IgD-negative memory B cell (primary cell): ENCODE results near the gene CR1. TPM values are rescaled to one million over a fixed set of nuclear protein-coding genes. Genes with fewer than 3 reads are reported as not detected.

Experiments used
- H3K27ac Mint-ChIP-seq, 3 donors: one replicate each; pipeline ENCODE4 v1.8.0; 2020 to 2022; ENCODE audit warnings: mild to moderate bottlenecking in 3 of 3, mixed read lengths in 3 of 3, moderate library complexity in 1 of 3
- H3K27me3 Mint-ChIP-seq: one replicate; pipeline ENCODE4 v1.8.0; 2021; ENCODE audit warnings: mixed read lengths
- H3K36me3 Mint-ChIP-seq: one replicate; pipeline ENCODE4 v1.8.0; 2020; ENCODE audit warnings: mild to moderate bottlenecking, mixed read lengths
- H3K4me1 Mint-ChIP-seq, 3 donors: one replicate each; pipeline ENCODE4 v1.8.0; 2020 to 2022; ENCODE audit warnings: mixed read lengths in 3 of 3, mild to moderate bottlenecking in 1 of 3
- H3K4me3 Mint-ChIP-seq, 4 donors: one replicate each; pipeline ENCODE4 v1.8.0; 2020 to 2022; ENCODE audit warnings: mild to moderate bottlenecking in 4 of 4, mixed read lengths in 4 of 4, moderate library complexity in 3 of 4
- H3K9me3 Mint-ChIP-seq, 3 donors: one replicate each; pipeline ENCODE4 v1.8.0; 2020 to 2021; ENCODE audit warnings: mixed read lengths in 3 of 3, mild to moderate bottlenecking in 1 of 3
- polyA plus RNA-seq: library from polyadenylated mRNA; unstranded; fragments of 300-500 nt; fragmentation: Illumina TruSeq; gene quantifications from one replicate; pipeline ENCODE4 v1.2.3, GENCODE V29; 2021

CR1 gene
- 37.3 TPM for polyA plus RNA-seq

DNA sequence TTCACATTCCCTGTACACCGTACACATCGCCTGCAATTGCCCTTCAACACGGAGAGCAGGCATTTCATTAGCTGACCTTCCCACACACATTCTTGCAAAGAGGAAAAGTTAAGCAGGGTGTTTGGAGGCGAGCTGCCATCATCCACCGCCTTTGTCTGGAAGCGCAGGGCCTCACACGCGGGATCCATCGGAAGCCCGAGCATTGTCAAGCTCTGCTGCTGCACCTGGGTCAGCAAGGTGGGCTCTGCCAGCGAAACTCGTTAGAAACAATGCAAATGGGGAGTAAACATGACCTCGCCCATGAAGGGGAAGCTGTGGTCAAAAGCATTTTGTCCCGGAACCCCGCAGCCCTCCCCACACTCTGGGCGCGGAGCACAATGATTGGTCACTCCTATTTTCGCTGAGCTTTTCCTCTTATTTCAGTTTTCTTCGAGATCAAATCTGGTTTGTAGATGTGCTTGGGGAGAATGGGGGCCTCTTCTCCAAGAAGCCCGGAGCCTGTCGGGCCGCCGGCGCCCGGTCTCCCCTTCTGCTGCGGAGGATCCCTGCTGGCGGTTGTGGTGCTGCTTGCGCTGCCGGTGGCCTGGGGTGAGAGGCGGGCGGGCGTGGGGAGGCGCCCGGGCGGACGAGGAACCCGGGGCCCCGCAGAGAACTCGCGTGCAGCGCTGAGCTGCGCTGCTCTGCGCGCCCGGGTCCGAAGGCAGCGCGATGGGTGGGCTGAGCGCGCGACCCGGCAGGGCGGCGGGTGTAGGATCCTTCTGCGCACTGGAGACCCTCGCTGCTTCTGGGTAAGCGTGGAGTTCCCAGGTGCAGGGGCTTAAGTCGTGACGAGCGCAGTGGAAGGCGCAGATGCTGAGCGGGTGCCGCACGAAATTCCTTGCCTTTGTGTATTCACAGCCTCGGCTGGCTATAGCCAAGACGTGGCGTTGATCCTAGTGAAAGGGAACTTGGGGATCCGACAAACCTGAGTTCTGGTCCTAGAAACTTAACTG is at the start of gene CR1:
CR1 (plus strand) TSS at position 357 of the 992 bp plus-strand sequence; CDS start at position 468, 111 bp downstream.
- peaks cover 22 to 28% (median 26%) of the 10 kb centered on the region in 3 donors for H3K4me1 Mint-ChIP-seq
- peak within 1 kb of the TSS; percentile 91 to 97 (median 96) for H3K4me3 Mint-ChIP-seq
- H3K27ac Mint-ChIP-seq = peak within 1 kb of the TSS; percentile 87 to 96 (median 96)
- H3K9me3 Mint-ChIP-seq = no peaks in the 10 kb centered on the region
- H3K36me3 Mint-ChIP-seq = no peaks in the 10 kb centered on the region
- H3K27me3 Mint-ChIP-seq = peaks cover 2% of the 10 kb centered on the region

DNA sequence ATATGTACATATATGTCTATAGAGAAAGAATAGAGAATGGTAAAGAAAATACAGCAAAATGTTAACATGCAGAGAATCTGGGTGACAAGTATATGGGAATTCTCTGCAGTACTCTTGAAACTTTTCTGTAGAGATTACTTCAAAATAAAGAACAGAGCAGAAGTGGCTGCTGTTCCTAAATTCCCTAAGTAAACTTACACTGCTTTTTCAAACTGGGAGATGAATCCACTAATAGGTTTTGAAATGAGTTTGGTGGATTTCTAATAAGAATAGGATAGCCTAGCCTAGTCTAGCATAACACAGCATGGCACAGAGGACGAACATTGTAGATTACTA is 42.3 kb upstream of the CR1 start:
- H3K27ac Mint-ChIP-seq = peak overlapping the region; percentile 11 to 78 (median 48)
- peaks cover 0 to 18% (median 10%) of the 10 kb centered on the region in 3 donors for H3K4me1 Mint-ChIP-seq
- H3K4me3 Mint-ChIP-seq = peak overlapping the region in 2 of 4 donors; percentile 87 to 88
- no peaks in the 10 kb centered on the region for H3K36me3 Mint-ChIP-seq
- H3K9me3 Mint-ChIP-seq = no peaks in the 10 kb centered on the region
- H3K27me3 Mint-ChIP-seq = peaks cover 1% of the 10 kb centered on the region

DNA sequence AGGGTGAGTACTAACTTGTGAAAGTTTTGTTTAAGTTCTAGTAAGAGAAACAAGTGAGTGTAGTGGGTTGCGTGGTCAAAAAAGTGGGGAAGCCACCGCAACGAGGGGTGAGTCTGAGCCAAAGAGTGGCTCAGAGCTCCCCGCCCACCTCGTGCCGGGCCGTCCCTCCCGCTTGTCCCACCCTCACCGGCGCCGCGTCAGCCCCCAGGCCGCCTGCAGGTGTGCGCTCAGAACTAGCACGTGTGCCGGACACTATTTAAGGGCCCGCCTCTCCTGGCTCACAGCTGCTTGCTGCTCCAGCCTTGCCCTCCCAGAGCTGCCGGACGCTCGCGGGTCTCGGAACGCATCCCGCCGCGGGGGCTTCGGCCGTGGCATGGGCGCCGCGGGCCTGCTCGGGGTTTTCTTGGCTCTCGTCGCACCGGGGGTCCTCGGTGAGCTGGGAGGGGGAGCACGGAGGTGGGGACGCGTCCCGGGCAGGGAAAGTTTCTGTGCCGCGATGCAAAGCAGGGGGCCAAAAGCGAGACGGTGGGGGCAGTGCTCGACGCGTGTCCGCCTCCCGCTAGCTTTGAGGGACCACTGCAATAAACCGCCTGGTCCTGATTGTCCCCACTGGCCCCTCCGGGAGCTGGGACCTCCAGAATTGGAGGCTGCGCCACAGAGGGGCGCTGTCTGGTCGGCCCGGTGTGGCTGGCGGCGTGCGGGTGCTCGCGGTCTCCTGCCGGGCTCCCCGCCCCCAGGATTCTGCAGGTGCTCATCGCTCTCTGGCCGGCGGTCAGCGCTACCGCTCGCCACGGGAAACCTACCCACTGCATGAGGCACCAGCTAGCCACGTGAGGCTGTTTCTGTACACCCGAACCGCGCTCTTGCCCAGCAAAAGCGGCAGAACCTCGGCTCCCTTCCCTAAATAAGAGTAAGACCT is 41.7 kb upstream of the CR1 start, which contains the start of gene CR2:
CR2 (plus strand) TSS at position 283 of the 919 bp plus-strand sequence; CDS start at position 374, 91 bp downstream.
- Mint-ChIP-seq H3K4me3 (peak within 1 kb of the TSS in 2 of 4 donors; percentile 87 to 88), H3K27ac (peak within 1 kb of the TSS; percentile 17 to 78 (median 49)), H3K27me3 (peaks cover 1% of the 10 kb centered on the region)

DNA sequence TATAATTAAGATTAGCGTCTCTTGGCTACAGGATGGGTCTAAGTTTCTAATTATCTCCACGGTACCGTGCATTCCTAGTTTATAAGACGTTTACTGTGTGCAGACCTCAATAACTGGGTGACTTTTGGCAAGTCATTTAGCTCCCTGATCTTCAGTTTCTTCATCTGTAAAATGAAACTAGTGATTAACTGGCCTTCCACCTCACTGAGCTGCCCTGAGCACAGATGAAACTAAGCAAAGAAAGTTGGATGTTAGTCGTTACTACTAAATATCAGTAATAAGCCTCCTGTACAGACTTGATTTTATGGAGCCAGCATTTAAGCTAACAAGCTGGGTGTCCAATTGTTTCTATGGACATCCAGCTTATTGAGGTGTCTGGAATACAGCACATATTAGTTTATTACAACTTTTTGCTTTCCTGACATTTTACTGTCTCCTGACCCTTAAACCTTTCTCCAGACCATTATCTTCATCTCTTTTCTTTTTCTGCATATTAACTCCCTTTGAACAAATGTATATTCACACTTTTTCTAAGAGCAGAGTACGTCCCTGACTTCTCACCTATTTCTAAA is 40.7 kb upstream of the CR1 start:
- peaks cover 10 to 16% (median 13%) of the 10 kb centered on the region in 3 donors for H3K4me1 Mint-ChIP-seq
- H3K4me3 Mint-ChIP-seq = peak overlapping the region in 2 of 4 donors; percentile 87 to 88
- peak overlapping the region; percentile 17 to 78 (median 59) for H3K27ac Mint-ChIP-seq
- no peaks in the 10 kb centered on the region for H3K36me3 Mint-ChIP-seq
- no peaks in the 10 kb centered on the region for H3K9me3 Mint-ChIP-seq
- H3K27me3 Mint-ChIP-seq = no peaks in the 10 kb centered on the region

More for the DNA sequence above, 41.7 kb upstream of the CR1 start, which contains the start of gene CR2:
- Mint-ChIP-seq H3K36me3 (no peaks in the 10 kb centered on the region), H3K9me3 (no peaks in the 10 kb centered on the region), H3K4me1 (peaks cover 0 to 18% (median 10%) of the 10 kb centered on the region in 3 donors)

DNA sequence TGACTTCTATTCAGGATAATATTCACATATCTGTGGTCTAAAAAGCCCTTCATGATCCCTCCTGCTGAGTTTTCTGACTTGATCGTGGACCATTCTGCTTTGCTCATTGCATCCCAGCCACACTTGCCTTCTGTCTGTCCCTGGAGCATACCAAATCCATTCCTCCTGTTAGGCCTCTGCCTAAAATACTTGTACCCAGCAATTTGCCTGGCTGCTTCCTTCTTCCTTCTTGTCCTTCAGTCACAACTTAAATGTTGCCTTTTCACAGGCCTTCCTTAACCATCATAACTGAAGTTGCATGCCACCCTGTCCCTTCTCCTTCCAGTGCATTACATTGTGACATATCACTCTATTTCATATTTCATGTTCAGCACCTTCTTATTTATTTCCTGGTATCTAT is 37.5 kb upstream of the CR1 start:
- Mint-ChIP-seq H3K4me1 (peaks cover 29 to 36% (median 33%) of the 10 kb centered on the region in 3 donors), H3K36me3 (no peaks in the 10 kb centered on the region), H3K27me3 (no peaks in the 10 kb centered on the region), H3K9me3 (no peaks in the 10 kb centered on the region), H3K4me3 (no peak overlapping the region), H3K27ac (no peak overlapping the region)

DNA sequence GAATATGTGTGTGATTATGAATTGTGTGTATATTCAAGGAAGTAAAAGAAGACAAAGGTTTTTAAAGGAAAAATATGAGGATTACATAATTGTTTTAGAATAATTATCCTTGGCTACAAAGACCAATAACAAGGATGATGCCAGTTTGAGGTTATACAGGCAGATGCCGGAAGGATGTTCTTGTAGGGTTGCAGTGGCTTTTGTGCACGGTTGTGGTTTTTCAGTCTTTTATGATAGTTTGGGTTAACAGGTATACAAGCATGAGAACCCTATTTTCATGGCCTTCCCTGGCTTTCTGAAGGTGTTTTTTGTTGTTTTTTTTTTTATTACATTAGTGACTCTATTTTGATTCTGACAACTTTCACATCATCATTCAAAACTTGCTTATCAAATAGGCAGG is 36.9 kb upstream of the CR1 start:
- H3K9me3 Mint-ChIP-seq = no peaks in the 10 kb centered on the region
- no peak overlapping the region for H3K27ac Mint-ChIP-seq
- no peak overlapping the region for H3K4me3 Mint-ChIP-seq
- no peaks in the 10 kb centered on the region for H3K27me3 Mint-ChIP-seq
- no peaks in the 10 kb centered on the region for H3K36me3 Mint-ChIP-seq
- peaks cover 29 to 33% (median 30%) of the 10 kb centered on the region in 3 donors for H3K4me1 Mint-ChIP-seq

DNA sequence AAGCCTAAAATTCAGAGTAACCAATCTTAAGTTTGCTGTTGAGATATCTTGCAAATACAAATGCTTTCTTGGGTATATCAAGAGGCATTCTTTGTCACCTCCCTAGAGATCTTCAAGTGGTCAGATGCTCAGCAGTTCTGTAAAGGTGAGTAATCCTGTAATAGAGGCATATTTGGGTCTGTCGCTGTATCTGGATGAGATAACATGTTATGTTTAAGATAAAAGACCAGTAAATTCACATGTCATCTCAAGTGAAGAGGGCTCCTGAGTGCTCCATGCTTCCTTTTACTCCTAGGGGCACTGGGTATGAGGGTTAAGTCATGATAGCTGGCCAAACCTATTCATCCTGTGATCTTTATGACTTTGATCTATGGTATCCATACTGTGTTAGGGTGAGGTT is 34.3 kb upstream of the CR1 start:
- Mint-ChIP-seq H3K36me3 (peaks cover 7% of the 10 kb centered on the region), H3K9me3 (no peaks in the 10 kb centered on the region), H3K4me1 (peaks cover 27 to 33% (median 27%) of the 10 kb centered on the region in 3 donors), H3K4me3 (peak overlapping the region in 1 of 4 donors; percentile 52), H3K27me3 (no peaks in the 10 kb centered on the region), H3K27ac (no peak overlapping the region)

DNA sequence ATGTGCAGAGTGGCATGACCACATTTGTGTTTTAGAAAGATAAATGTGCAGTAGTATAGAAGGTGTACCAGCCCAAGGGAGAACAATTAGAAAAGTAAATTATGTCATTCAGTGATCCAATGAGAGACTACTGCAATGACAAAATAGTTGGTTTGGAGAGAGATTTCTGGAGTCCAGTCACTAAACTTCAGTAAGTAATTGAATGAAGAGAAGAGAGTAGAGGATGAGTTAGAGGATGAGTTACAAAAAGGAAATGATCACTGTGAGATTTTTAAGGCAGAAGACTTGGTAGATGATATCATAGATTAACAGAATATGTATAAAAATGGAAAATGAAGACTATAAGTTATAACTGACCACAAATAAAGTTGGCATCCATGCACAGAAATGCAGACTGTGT is 33.4 kb upstream of the CR1 start:
- Mint-ChIP-seq H3K4me1 (peaks cover 27 to 33% (median 27%) of the 10 kb centered on the region in 3 donors), H3K36me3 (peaks cover 7% of the 10 kb centered on the region), H3K27ac (peak overlapping the region in 1 of 3 donors; percentile 60), H3K4me3 (peak overlapping the region in 1 of 4 donors; percentile 1), H3K9me3 (no peaks in the 10 kb centered on the region), H3K27me3 (no peaks in the 10 kb centered on the region)

DNA sequence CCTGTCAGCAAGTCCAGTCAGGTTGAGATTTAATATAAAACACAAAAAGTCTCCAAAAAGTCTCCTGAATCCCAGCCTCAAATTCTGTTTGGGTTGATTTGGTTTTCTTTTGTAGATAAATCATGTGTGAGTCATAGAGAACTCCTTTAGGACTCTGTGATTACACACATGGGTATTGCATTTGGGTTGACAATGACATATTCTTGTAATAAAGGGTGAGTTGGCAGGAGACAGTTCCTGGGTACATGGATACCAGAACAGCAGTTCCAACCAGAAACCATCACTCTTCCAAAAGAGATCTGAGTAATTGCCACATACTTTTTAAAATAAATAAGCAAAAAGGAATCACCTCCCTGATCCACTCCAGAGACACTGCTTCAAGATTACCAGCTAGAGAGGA is 32.9 kb upstream of the CR1 start:
- H3K27me3 Mint-ChIP-seq = no peaks in the 10 kb centered on the region
- H3K36me3 Mint-ChIP-seq = peaks cover 7% of the 10 kb centered on the region
- H3K4me3 Mint-ChIP-seq = peak overlapping the region in 1 of 4 donors; percentile 7
- no peaks in the 10 kb centered on the region for H3K9me3 Mint-ChIP-seq
- H3K4me1 Mint-ChIP-seq = peaks cover 27 to 33% (median 27%) of the 10 kb centered on the region in 3 donors
- H3K27ac Mint-ChIP-seq = peak overlapping the region in 1 of 3 donors; percentile 6

DNA sequence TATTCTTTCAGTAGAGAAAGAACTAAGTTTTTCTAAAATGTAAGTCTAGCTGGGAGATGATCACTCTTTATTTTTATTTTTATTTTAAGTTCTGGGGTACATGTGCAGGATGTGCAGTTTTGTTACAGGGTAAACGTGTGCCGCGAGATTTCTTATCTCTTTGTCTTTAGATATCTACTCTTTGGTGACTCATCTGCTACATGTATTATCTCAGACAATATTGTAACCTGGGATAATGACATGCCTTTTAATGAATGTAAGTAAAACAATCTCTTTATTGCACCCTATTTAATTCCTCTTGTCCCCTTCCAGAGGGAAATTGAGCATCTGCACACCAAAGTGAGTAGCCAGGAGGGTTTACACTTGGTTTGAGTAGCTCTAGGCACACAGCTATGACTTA is 32.4 kb upstream of the CR1 start:
- Mint-ChIP-seq H3K36me3 (peaks cover 7% of the 10 kb centered on the region), H3K27ac (peak overlapping the region in 1 of 3 donors; percentile 6), H3K27me3 (no peaks in the 10 kb centered on the region), H3K4me3 (no peak overlapping the region), H3K4me1 (peaks cover 27 to 33% (median 27%) of the 10 kb centered on the region in 3 donors), H3K9me3 (no peaks in the 10 kb centered on the region)

DNA sequence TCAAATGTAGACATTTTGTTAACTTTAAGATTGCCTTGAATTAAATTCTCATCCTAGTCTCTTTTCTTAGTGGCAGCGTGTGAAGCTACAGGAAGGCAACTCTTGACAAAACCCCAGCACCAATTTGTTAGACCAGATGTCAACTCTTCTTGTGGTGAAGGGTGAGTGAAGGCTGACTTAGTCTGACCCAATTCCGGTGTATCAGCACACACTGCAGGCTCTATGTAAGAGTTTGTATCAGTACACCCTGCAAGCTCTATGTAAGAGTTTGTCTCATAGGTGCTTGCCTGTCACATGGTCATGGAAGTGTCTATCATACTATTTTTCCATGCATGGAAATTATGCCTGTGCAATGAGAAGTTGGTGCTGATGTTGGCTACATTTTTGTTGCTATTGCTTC is 25.0 kb upstream of the CR1 start:
- Mint-ChIP-seq H3K27ac (peak overlapping the region in 2 of 3 donors; percentile 4 to 20), H3K4me3 (no peak overlapping the region), H3K4me1 (peaks cover 0 to 2% (median 1%) of the 10 kb centered on the region in 3 donors), H3K27me3 (no peaks in the 10 kb centered on the region), H3K36me3 (peaks cover 4% of the 10 kb centered on the region), H3K9me3 (no peaks in the 10 kb centered on the region)

DNA sequence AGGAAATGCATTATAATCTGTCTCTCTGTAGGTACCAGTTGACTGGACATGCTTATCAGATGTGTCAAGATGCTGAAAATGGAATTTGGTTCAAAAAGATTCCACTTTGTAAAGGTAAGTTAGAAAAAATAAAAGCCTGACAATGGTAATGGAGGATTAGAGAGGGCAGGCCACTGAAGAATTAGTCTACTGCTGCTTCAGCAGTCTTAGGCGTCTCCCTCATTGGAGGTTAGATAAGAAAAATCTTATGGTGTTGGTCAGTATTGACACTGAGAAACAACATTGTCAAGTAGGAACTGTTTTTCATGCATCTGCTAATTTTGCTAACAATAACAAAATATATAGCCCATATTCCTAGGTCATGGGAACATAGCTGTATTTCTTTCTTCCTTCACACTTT is 21.7 kb upstream of the CR1 start:
- Mint-ChIP-seq H3K4me3 (no peak overlapping the region), H3K9me3 (peaks cover 0 to 4% (median 0%) of the 10 kb centered on the region in 3 donors), H3K27me3 (no peaks in the 10 kb centered on the region), H3K27ac (no peak overlapping the region), H3K4me1 (peaks cover 0 to 5% (median 2%) of the 10 kb centered on the region in 3 donors), H3K36me3 (peaks cover 2% of the 10 kb centered on the region)

DNA sequence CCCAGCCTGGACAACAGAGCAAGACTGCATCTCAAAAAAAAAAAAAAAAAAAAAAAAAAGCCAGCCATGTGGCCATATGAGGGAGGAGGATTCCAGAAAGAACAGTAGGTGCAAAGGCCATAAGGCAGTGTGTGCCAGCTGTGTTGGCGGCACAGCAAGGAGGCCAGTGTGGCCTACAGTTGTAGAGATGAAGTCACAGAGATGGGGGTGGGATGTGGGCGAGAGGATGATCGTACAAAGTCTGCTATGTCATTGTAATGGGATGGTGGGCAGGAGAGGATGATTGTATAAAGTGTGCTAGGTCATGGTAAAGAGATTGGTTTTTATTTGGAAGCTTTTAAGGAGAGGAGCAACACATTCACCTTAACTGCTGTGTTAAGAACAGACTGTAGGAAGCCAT is 9.8 kb upstream of the CR1 start:
- H3K9me3 Mint-ChIP-seq = no peaks in the 10 kb centered on the region
- H3K4me1 Mint-ChIP-seq = no peaks in the 10 kb centered on the region
- no peaks in the 10 kb centered on the region for H3K27me3 Mint-ChIP-seq
- H3K36me3 Mint-ChIP-seq = peaks cover 8% of the 10 kb centered on the region
- H3K27ac Mint-ChIP-seq = no peak overlapping the region
- no peak overlapping the region for H3K4me3 Mint-ChIP-seq

DNA sequence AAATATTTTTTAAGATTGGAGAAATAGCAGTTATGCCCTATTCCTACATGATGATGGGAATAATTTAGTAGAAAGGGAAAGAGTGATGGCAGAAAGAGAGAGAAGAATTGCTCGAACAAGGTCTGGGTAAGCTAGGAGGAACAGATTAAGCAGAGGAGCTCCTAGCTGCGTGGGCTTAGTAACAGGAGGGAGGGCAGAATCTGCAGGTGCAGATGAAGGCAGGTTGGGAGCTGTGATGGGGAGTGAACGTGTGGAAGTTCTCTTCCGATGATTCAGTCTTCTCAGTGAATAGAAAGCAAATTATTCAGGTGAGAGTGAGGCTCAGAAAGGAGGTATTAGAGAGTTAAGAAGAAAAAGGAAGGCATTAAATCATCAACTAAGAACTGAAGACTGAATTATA is 8.3 kb upstream of the CR1 start:
- H3K36me3 Mint-ChIP-seq = peaks cover 8% of the 10 kb centered on the region
- H3K27me3 Mint-ChIP-seq = no peaks in the 10 kb centered on the region
- H3K4me3 Mint-ChIP-seq = no peak overlapping the region
- H3K4me1 Mint-ChIP-seq = no peaks in the 10 kb centered on the region
- H3K9me3 Mint-ChIP-seq = no peaks in the 10 kb centered on the region
- peak overlapping the region in 2 of 3 donors; percentile 6 for H3K27ac Mint-ChIP-seq
